Measurements from ENCODE around the gene PLXNB1. TPM values are rescaled to one million over a fixed set of nuclear protein-coding genes. Genes with fewer than 3 reads are reported as not detected.
"Not testable (repeated sequence)": the region's sequence is repeated elsewhere in the genome, so short reads cannot be mapped to it uniquely, and the experiment has no call there.

Gene PLXNB1
- total RNA-seq, 1 donor from 2014 or later, result 106 TPM

DNA sequence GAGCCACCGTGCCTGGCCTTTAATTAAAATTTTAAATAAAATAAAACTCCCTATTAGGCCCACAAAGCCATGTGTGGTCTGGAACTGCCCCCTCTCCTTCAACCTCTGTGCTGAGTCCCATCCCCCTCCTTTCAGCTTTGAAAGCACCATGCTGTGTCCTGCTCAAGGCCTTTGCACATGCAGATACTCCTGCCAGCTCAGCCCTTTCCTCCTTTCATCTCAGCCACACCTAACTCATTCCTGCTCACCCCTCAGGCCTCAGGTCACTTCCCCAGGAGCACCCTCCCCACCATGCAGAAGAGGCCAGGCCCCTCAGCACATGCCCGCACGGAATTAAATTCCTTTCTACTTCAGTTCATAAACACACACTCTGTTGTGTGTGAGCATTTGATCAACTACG is 44.7 kb upstream of the PLXNB1 start:
- H3K4me3 ChIP-seq (ENCODE audit: low read depth, low read length), result no peak overlapping the region
- TF ChIP-seq, protein P1, sequence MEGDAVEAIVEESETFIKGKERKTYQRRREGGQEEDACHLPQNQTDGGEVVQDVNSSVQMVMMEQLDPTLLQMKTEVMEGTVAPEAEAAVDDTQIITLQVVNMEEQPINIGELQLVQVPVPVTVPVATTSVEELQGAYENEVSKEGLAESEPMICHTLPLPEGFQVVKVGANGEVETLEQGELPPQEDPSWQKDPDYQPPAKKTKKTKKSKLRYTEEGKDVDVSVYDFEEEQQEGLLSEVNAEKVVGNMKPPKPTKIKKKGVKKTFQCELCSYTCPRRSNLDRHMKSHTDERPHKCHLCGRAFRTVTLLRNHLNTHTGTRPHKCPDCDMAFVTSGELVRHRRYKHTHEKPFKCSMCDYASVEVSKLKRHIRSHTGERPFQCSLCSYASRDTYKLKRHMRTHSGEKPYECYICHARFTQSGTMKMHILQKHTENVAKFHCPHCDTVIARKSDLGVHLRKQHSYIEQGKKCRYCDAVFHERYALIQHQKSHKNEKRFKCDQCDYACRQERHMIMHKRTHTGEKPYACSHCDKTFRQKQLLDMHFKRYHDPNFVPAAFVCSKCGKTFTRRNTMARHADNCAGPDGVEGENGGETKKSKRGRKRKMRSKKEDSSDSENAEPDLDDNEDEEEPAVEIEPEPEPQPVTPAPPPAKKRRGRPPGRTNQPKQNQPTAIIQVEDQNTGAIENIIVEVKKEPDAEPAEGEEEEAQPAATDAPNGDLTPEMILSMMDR (conservative IDR thresholded peaks at IDR 0.05; ENCODE audit: low read depth, low read length), result no peak
- DNase-seq (ENCODE audit: low read depth), result no peak

DNA sequence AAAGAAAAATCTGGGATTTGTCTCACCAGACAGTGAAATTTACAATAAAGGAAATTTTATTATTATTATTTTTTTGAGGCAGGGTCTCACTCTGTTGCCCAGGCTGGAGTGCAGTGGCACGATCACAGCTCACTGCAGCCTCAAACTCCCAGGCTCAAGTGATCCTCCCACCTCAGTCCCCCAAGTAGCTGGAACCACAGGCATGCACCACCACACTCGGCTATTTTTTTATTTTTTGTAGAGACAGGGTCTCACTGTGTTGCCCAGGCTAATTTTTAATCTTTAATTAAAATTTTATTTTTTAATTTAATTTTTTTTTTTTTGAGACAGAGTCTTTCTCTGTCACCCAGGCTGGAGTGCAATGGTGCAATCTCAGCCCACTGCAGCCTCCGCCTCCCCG is 44.1 kb upstream of the PLXNB1 start:
- H3K4me3 ChIP-seq (ENCODE audit: low read depth, low read length); DNase-seq (ENCODE audit: low read depth): not testable (repeated sequence)

DNA sequence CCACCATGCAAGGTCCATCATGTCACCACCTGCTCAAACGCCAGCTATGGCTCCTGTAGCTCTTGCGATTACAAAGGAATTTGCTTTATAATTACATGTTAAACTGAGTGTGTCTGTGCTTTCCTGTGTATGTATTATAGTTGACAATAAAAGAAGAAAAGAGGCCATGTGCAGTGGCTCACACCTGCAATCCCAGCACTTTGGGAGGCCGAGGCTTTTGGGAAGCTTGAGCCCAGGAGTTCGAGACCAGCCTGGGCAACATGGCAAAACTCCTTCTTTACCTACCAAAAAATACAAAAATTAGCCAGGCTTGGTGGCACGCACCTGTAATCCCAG is 43.7 kb upstream of the PLXNB1 start:
- DNase-seq (ENCODE audit: low read depth), result no peak
- no peak overlapping the region for H3K4me3 ChIP-seq (ENCODE audit: low read depth, low read length)
- TF ChIP-seq, protein P1 (conservative IDR thresholded peaks at IDR 0.05; ENCODE audit: low read depth, low read length), result no peak

DNA sequence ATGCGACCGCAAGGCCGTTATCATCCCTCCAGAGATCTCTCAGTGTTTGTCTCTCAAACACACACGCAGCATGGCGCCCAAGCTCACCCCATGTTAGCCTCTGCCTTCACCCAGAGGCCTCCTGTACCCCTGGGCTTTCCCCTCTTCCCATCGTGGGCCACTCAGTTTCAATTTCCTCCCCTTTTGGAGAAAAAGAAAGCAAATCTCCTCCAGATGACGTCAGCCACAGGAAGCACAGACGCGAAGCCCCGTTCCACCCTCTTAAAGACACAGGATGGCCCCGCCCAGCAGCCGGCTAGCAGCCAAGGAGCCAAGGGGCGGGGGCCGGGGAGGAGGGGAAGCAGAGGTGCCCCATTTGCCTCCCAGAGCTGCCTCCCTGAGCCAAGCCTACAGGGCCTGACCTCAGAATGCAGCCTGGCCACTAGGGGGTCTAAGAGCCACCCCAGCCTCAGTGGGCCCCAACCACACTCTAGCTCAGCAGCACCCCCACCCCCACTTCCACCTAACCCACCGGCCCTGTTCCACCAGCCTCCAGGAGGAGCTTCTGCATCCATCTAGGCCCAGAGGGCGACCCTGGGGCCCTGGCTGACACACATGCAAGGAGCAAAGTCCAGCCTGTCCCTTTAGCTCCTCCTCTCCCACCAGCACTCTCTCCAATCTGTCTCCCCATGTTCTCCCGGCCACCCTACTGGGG is 43.2 kb upstream of the PLXNB1 start:
- peak; percentile 52 for DNase-seq (ENCODE audit: low read depth)
- peak overlapping the region; percentile 89 for H3K4me3 ChIP-seq (ENCODE audit: low read depth, low read length)
- TF ChIP-seq, protein P1 (conservative IDR thresholded peaks at IDR 0.05; ENCODE audit: low read depth, low read length), result peak; percentile 34

DNA sequence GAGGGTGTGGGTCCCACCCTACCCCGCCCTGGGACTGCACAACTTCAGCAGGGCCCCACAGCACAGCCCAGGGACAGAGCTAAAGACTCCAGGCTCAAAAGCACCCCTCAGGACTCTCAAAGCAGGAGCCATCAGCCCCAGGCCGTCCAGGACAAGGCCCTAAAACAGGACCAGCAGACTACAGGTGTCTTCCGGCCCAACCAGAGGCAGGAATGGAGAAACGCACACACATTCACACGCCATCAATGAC is 42.7 kb upstream of the PLXNB1 start:
- peak overlapping the region; percentile 89 for H3K4me3 ChIP-seq (ENCODE audit: low read depth, low read length)
- DNase-seq (ENCODE audit: low read depth), result no peak
- TF ChIP-seq, protein P1 (conservative IDR thresholded peaks at IDR 0.05; ENCODE audit: low read depth, low read length), result no peak

DNA sequence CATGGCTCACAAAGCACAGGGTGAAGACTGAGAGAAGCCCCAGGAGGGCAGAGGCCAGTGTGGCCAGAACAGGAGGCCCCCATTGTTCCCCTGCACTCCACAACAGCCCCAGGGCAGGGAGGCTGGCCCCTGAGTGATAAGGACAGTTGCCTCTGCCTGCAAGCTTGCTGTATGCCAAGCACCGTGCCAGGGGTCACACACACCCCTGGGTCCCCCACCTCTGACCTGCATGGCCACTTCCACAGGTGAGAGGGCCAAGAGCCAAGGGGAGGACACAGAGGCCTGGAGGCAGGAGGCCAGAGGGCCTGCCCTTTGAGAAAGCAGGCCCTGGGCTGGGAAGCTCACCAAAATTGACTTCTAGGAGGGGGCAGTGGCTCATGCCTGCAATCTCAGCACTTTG is 40.4 kb upstream of the PLXNB1 start:
- H3K4me3 ChIP-seq (ENCODE audit: low read depth, low read length), result no peak overlapping the region
- no peak for DNase-seq (ENCODE audit: low read depth)
- TF ChIP-seq, protein P1 (conservative IDR thresholded peaks at IDR 0.05; ENCODE audit: low read depth, low read length), result no peak

DNA sequence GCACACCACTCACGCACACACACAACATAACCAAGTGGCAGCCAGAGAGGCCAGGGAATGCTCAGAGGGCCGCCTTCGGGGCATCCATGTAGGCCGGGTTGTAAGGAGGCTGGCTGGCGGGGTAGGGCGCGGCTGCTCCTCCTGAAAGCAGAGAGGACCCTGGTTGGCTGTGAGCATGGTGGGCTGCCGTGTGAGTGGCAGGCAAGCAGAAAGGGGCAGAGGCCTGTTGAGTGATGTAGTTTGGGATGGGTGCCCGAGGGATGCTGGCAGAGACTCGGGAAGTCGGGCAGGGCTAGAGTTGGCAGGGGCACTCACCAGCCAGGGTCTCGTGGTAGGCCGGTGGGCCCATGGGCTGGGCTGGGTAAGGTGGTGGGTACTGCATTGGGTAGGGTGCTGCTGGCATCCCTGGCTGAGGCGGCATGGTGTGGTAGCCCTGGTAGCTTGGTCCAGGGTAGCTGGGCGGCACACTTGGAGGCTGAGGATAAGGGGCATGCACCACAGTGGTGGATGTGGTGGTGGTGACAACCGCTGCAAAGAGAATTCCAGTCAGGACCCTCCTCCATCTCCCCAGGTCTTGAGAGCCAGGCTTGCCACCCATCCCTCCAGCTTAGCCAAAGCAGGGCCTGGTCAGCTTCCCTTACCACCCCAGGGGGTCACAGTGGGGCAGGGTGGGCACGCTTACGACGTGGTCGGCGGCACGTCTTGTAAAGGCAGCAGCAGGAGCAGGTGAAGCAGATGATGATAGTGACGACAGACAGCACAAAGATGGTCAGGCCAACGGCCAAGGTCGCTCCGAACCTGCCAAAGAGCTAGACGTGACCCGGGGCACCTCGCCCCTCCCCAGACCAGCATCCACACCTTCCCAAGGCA is 39.4 kb upstream of the PLXNB1 start:
- DNase-seq (ENCODE audit: low read depth), result no peak
- TF ChIP-seq, protein P1 (conservative IDR thresholded peaks at IDR 0.05; ENCODE audit: low read depth, low read length), result no peak
- no peak overlapping the region for H3K4me3 ChIP-seq (ENCODE audit: low read depth, low read length)
